Umbilical cord (tissue), 2 donors: Measurements from ENCODE around the gene WEE1. TPM values are rescaled to one million over a fixed set of nuclear protein-coding genes. Genes with fewer than 3 reads are reported as not detected.
"Not testable (repeated sequence)": the region's sequence is repeated elsewhere in the genome, so short reads cannot be mapped to it uniquely, and the experiment has no call there.

Experiments
- DNase-seq: peaks from one replicate; pipeline ENCODE4 v3.0.0-alpha.2; 2015; ENCODE audit warnings: low spot score
- total RNA-seq: library from RNA; depleted of rRNA; stranded (reverse); fragments of >200 nt; gene quantifications from one replicate; pipeline ENCODE4 v1.2.3, GENCODE V29; 2014; ENCODE audit warnings: low replicate concordance; ENCODE audit not compliant: insufficient read depth

The WEE1 gene
- total RNA-seq, 1 donor from 2014 or later: 129 TPM

DNA sequence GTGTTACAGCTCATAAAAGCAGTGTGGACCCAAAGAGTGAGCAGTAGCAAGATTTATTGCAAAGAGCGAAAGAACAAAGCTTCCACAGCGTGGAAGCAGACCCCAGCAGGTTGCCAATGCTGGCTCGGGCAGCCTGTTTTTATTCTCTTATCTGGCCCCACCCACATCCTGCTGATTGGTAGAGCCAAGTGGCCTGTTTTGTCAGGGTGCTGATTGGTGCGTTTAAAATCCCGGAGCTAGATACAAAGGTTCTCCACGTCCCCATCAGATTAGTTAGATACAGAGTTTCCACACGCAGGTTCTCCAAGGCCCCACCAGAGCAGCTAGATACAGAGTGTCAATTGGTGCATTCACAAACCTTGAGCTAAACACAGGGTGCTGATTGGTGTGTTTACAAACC lies 48.9 kb downstream of the WEE1 start:
- DNase-seq: not testable (repeated sequence)

DNA sequence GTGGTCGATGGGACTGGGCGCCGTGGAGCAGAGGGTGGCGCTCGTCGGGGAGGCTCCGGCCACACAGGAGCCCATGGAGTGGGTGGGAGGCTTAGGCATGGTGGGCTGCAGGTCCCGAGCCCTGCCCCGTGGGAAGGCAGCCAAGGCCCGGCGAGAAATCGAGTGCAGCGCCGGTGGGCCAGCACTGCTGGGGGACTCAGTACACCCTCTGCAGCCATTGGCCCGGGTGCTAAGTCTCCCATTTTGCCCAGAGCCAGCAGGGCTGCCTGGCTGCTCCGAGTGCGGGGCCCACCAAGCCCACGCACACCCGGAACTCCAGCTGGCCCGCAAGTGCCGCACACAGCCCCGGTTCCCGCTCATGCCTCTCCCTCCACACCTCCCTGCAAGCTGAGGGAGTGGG lies 49.6 kb downstream of the WEE1 start:
- not testable (repeated sequence) for DNase-seq

DNA sequence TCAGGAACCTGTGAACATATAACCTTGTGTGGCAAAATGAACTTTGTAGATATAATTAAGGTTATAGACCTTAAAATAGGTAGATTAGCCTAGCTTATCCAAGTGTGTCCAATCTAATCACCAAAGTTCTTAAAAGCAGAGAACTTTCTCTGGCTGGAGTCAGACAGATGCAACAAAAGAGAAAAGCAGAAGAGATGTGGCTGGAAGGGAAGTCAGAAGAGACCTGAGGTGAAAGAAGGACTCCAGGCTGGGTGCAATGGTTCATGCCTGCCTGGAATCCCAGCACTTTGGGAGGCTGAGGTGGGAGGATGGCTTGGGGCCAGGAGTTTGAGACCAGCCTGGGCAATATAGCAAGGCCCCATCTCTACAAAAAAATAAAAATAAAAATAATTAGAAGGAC lies 51.0 kb downstream of the WEE1 start:
- DNase-seq: no peak

DNA sequence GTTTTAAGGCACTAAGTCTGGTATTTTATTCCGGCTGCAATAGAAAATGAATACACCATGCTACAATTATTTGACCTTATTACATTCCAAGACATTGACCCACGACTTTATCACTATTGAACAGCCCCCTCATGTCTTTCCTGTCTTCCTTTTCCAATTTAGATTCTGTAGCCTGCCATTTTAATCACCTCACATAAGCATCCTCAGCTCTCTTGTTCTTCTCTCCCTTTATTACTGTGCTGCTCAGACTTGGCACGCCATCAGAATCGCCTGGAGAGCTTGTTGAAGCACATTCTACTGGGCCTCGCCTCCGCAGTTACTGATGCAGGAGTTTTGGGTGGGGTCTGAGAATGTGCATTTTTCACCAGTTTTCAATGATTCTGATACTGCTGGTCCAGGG lies 51.7 kb downstream of the WEE1 start:
- DNase-seq: peak; percentile 44

DNA sequence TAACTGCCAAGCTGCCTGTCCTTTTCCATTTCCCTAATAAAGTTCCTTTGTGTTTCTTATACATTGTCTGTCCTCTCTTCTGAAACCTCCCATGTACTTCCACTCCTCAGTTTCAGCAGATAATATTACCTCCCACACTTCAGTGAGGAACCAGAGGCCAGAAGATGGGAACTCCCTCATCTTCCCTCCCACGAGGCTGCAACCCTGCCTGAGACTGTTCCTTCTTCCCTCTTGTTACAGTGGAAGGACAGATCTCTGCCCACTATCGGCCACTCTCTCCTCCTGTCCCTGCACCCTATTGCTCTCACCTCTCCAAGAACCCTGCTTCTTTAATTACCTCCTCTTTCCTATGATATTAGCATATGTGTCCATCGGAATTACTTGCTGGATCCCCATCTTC lies 52.3 kb downstream of the WEE1 start:
- no peak for DNase-seq

DNA sequence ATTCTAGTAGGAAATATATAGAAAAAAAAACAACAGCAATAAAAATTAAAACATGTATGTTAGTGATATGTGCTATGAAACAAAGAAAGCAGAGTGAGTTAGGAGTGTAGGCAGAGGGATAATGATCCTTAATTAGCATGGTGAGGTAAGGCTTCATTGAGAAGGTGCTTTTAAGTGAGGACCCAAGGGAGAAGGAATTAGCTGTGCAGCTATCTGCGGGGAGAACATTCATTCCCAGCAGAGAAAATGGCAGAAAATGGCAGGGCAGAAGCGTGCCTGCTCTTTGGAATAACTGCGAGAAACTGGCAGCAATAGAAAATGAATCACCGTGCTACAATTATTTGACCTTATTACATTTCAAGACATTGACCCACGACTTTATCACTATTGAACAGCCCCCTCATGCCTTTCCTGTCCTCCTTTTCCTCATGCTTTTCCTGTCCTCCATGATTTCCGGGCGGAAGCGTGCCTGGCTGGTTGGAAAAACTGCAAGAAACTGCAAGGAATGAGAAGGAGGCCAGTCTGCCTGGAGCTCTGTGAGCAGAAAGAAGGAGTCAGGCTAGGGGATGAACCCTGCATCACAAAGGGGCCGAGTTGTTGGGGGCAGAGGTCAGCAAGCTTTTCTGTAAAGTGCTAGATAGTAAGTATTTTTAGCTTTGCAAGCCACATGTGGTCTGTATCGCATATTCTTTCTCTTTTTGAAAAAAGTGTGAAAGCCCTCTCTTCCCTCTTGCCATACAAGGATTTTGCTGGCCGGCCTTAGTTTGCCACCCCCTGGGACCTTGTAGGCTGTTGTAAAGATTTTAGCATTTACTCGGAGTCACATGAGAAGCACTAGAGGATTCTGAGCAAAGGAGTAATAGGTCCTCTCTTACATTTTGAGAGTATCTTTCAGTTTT lies 53.3 kb downstream of the WEE1 start:
- DNase-seq: peak; percentile 35

DNA sequence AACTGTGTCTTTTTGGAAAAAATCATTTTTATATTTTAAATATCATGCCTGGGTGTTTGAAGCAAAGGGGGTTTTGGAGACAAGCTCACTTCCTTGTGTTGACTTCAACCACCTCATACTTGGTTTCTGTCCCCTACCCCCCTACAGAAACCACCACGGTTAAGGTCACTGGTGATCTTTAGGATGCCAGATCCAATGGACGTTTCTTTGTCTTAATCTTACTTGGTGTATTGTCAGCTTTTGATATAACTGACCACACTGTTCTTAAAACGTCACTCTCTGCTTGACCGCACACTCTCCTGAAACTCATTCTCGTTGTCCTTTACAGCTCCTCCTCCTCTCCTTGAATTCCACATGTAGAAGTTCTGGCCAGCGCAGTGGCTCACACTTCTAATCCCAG lies 55.6 kb downstream of the WEE1 start:
- DNase-seq: no peak

DNA sequence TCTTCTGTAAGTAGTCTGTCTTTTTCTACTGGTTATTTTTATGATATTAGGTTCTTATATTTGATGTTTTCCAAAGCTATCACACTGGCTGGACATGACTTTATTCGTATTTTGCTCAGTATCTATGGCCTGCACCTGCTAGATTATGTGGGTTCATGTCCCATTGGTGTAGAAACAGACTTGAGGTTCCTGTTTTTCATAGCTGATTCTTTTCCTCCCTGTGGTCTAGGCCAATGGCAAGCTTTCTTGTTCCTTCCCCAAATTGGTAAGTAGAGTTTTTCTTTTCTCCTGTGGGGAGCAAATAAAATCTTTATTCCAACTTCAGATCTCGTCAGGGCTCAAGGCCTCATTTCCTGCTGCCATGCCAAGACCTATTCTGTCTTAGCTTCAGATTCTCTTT lies 60.2 kb downstream of the WEE1 start:
- no peak for DNase-seq

DNA sequence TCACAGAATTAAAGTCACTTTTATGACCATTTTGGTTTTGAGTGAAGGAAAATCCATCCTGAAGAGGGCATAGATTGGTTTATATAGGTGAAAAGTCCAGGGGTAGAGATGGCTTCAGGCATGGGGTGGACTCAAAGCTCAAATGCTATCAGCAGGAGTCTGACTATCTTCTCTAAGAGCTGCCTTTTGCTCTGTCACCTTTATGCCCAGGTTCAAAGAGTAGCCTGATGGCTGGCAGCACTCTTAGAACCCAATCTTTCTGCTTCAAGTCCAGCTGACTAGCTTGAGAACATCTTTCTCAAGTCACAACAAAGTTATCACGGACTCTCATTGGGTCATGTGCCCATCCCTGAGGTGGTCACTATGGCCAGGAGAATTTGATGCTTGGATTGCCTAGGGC lies 63.2 kb downstream of the WEE1 start:
- DNase-seq: no peak

DNA sequence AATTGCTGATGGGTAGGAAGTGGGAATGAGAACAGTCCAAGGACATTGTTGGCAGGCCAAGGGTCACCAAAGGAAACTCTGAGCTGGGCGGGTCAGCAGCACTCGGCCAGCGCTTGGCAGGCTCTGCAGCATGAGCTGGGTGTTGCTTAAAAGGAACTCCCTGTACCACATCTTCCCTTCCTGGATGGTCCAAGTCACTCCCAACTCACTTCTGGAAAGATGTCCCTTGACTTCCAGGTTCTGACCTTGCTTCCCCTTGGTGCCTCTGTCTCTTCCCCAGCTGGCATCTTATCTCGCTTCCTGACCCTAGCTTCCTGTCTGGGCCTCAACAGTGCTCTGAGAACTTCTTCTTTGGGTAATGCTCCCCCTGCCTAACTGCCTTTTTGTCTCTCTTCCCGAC lies 65.6 kb downstream of the WEE1 start:
- no peak for DNase-seq

Other genes with a start within 250 kb of the WEE1 start
- 169 TPM for gene IPO7, start 189.0 kb upstream of the WEE1 start, total RNA-seq
- gene ZNF143, start 112.7 kb upstream of the WEE1 start, total RNA-seq: 41.4 TPM
- 33.0 TPM for gene SWAP70, start 90.4 kb downstream of the WEE1 start, total RNA-seq